Measurements from ENCODE around the gene PLEKHB1. TPM values are rescaled to one million over a fixed set of nuclear protein-coding genes. Genes with fewer than 3 reads are reported as not detected.

Gene PLEKHB1
- total RNA-seq, 1 donor from 2014 or later = 4.6 TPM

- no peak overlapping the region for H3K4me3 ChIP-seq (ENCODE audit: low read depth, low read length)
- TF ChIP-seq, protein P1, sequence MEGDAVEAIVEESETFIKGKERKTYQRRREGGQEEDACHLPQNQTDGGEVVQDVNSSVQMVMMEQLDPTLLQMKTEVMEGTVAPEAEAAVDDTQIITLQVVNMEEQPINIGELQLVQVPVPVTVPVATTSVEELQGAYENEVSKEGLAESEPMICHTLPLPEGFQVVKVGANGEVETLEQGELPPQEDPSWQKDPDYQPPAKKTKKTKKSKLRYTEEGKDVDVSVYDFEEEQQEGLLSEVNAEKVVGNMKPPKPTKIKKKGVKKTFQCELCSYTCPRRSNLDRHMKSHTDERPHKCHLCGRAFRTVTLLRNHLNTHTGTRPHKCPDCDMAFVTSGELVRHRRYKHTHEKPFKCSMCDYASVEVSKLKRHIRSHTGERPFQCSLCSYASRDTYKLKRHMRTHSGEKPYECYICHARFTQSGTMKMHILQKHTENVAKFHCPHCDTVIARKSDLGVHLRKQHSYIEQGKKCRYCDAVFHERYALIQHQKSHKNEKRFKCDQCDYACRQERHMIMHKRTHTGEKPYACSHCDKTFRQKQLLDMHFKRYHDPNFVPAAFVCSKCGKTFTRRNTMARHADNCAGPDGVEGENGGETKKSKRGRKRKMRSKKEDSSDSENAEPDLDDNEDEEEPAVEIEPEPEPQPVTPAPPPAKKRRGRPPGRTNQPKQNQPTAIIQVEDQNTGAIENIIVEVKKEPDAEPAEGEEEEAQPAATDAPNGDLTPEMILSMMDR (conservative IDR thresholded peaks at IDR 0.05; ENCODE audit: low read depth, low read length) = no peak
- DNase-seq (ENCODE audit: low read depth) = no peak
Observed at GRCh38 chr11:73659961-73660360, 13.6 kb downstream of the PLEKHB1 start.

DNA sequence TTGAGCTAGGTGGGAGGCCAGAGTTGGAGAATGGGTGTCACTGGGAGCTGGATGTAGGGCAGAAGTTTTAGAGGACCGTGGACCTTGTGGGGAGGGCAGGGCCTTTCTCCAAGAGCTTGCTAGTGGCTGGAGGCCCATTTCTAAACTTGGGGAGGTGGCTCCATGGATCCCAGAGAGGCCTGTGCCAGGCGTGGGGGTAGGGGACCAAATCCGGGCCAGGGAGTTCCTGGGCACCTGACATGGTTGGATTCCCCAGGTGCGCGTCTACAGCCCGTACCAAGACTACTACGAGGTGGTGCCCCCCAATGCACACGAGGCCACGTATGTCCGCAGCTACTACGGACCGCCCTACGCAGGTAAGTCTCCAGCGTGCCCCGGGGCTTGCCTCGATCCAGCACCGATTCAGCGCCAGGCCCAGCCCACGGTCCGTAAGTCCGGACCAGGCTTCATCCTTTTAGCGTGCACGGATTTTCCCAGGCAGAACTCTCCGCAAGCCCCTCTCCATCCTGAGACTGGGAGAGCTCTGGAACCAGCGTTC is 14.2 kb downstream of the PLEKHB1 start:
- TF ChIP-seq, protein P1 (conservative IDR thresholded peaks at IDR 0.05; ENCODE audit: low read depth, low read length) = no peak
- no peak for DNase-seq (ENCODE audit: low read depth)
- peak overlapping the region; percentile 53 for H3K4me3 ChIP-seq (ENCODE audit: low read depth, low read length)

DNA sequence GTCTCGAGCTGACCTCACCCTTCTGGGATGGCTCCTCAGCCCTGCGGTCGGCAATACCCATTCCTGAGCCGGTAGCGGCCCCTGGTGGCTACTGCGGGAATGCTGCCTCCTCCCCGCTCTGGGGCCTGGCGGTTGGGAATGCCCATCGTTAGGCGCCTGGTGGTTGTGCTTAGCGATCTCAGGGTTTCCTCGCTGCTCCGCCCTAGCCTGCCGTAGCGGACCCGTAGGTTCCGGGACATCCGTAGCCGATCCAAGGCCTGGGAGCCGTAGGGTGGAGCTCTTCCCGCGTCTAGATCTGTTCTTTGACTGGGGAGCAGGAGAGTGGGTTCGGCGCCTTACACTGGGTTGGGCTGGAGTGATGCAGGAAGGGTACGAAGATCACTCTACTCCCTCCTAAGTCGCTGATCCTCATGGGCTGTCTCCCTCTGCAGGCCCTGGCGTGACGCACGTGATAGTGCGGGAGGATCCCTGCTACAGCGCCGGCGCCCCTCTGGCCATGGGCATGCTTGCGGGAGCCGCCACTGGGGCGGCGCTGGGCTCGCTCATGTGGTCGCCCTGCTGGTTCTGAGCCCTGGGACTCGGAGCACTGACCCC is 14.8 kb downstream of the PLEKHB1 start:
- no peak for DNase-seq (ENCODE audit: low read depth)
- H3K4me3 ChIP-seq (ENCODE audit: low read depth, low read length) = peak overlapping the region; percentile 53
- TF ChIP-seq, protein P1 (conservative IDR thresholded peaks at IDR 0.05; ENCODE audit: low read depth, low read length) = peak; percentile 94

DNA sequence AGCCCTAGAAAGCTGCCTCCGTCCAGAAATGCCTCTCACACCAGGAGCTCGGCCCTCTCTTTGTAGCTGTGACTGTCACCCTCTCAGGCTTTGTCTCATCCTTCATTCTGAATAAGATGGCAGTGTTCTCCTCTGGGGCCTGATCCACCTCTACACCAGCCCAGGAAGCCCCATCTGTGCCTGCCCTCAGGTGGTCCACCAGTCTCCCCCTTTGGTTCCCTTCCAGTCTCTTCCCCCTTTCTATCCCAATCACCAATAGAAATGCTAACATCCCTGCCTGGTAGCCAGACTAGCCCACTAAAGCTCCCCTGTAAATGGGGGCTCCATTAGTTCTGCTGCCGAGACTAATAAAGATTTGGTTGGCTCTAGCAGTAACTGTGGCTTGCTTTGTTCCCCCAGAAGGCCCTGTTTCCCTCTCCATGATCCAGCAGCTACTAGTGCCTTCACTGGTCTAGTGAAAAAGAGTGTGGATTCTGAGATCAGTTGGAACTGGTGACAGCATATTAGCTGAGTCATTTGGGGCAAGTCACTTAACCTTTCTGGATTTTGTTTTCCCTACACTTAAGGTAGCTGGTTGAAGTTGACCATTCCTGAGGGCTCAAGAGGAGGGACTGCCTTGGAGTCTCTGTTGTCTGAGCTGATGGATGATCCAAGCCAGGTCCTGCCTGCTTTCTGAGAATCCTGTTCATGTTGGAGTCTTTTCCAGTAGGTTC is 16.2 kb downstream of the PLEKHB1 start:
- TF ChIP-seq, protein P1 (conservative IDR thresholded peaks at IDR 0.05; ENCODE audit: low read depth, low read length) = no peak
- no peak overlapping the region for H3K4me3 ChIP-seq (ENCODE audit: low read depth, low read length)
- DNase-seq (ENCODE audit: low read depth) = no peak

DNA sequence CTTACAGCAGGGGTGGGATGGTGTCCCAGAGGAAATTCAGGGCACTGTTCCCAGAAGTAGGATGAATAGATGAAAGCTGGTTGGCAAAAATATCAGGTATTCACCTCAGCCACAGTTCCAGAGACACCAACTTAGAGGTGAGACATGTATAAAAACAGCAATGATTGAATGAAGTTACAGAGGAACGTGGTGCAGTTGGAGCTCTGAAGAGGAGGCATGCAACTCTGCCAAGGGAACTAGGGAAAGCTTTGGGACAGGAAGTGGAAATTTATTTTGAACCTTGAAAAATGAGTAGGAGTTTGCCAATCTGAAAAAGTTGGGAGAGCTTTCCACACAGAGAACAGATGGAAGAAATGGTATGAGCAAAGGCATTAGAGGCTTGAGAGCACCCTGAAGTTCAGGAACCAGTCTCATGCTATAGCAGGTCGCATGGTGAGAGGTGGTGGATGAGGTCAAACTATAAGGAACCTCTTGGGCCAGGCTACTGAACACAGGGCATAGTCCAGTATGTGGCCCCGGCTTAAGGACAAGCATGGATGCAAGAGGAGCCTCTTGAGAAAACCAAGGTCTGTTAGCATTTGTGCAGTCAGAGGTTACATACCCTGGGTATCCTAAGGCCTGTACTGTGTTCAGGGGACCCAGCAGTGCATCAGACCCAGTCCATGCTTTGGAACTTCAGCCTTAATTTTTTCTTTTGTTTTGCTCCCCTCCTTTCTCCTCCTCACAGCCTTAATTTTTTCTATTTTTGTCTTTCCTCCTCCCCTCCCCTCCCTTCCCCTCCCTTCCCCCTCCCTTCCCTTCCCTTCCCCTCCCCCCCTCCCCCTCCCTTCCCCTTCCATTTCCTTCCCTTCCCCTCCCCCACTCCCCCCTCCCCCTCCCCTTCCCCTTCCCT is 17.5 kb downstream of the PLEKHB1 start:
- TF ChIP-seq, protein P1 (conservative IDR thresholded peaks at IDR 0.05; ENCODE audit: low read depth, low read length) = no peak
- DNase-seq (ENCODE audit: low read depth) = no peak
- H3K4me3 ChIP-seq (ENCODE audit: low read depth, low read length) = no peak overlapping the region

DNA sequence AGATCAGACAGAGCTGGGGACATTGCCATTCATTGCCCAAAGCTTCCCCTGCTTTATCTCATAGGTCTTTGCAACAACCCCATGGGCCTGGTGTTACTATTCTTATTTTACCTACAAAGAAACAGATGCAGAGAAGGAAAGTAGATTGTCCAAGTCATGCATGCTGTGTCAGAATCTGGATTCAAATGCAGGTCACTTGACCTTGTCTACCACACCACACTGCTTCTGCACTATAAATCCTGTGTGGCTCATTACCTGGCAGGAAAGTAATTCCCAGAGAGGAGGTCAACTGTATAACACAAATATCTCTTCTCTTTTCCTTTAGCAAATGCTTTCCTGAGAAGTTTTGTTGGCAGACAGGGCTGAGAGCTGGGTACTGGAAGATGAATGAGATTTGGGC is 18.5 kb downstream of the PLEKHB1 start:
- no peak for DNase-seq (ENCODE audit: low read depth)
- H3K4me3 ChIP-seq (ENCODE audit: low read depth, low read length) = no peak overlapping the region
- TF ChIP-seq, protein P1 (conservative IDR thresholded peaks at IDR 0.05; ENCODE audit: low read depth, low read length) = no peak

All from epithelial cell of proximal tubule (primary cell).